Heart left ventricle (tissue), 13 donors: Measurements from ENCODE around the gene FRG1.

Source experiments
- POLR2A ChIP-seq, 2 donors: fragments of 450-650 bp; IDR thresholded peaks; one replicate each; pipeline ENCODE4 v1.6.1; 2017; ENCODE audit warnings: antibody characterized with exemption in 2 of 2, mild to moderate bottlenecking in 2 of 2, moderate library complexity in 2 of 2
- TF ChIP-seq, protein P1 (sequence below), 12 donors: fragments of 200-600 bp; sonication (generic) in 4 of 12; IDR thresholded peaks; one replicate each; pipeline versions ENCODE4 v1.5.0 to v1.8.0; 2018 to 2022; ENCODE audit warnings: antibody characterized with exemption in 12 of 12, mild to moderate bottlenecking in 5 of 12
- donor health status: ischemic (EF 13 %, LVEDD 7.1; RV severe dilation, severe dysfunction).
- donor health status: DM: no; HTN: yes; CAD: no.
- donor health status: DM: no; HTN: no; CAD: no.
- donor health status: ischemic (EF 25% LVEDD 6.9; RV normal size, moderate dysfunction).
- donor health status: ischemic (EF 25% LVEDD 5.7; RV mildly dilated, moderate dysfunction).
- donor health status: ischemic (EF 35%, LVEDD 5.7; RV mildly dilated, moderate dysfunction).
- donor health status: nonischemic (EF 11% LVEDD 7.7; RV severe dilation, severe dysfunction).
- donor health status: DM: yes; HTN: yes; CAD: no.
- donor health status: PGD.
- donor health status: ischemic (EF 29% LVEDD 5.4; RV normal size, mild dysfunction).
- donor health status: nonischemic (EF 23%, LVEDD 6.1; RV moderate dilation, normal function).

DNA sequence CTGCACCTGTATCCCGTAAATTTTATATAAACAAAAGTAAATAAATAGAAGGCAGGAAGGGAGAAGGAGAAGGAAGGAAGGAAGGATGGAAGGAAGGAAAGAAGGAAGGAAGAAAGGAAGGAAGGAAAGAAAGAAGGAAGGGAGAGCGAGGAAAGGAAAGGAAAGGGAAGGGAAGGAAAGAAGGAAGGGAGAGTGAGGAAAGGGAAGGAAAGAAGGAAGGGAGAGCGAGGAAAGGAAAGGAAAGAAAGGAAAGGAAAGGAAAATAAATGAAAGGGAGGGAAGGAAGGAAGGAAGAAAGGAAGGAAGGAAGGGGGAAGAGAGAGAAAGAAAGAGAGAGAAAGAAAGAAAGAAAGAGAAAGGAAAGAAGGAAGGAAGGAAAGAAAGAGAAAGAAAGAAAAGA, 43.0 kb upstream of the FRG1 start:
- TF ChIP-seq POLR2A (IDR thresholded peaks at IDR 0.05) = no peak
- TF ChIP-seq, protein P1, sequence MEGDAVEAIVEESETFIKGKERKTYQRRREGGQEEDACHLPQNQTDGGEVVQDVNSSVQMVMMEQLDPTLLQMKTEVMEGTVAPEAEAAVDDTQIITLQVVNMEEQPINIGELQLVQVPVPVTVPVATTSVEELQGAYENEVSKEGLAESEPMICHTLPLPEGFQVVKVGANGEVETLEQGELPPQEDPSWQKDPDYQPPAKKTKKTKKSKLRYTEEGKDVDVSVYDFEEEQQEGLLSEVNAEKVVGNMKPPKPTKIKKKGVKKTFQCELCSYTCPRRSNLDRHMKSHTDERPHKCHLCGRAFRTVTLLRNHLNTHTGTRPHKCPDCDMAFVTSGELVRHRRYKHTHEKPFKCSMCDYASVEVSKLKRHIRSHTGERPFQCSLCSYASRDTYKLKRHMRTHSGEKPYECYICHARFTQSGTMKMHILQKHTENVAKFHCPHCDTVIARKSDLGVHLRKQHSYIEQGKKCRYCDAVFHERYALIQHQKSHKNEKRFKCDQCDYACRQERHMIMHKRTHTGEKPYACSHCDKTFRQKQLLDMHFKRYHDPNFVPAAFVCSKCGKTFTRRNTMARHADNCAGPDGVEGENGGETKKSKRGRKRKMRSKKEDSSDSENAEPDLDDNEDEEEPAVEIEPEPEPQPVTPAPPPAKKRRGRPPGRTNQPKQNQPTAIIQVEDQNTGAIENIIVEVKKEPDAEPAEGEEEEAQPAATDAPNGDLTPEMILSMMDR (IDR thresholded peaks at IDR 0.05) = no peak
